ENCODE data around the gene CACNG8.

- TF ChIP-seq PATZ1 (CRISPR knock-in tag; IDR thresholded peaks at IDR 0.05; ENCODE audit: borderline replicate concordance), result no peak
- TF ChIP-seq OSR1 (CRISPR knock-in tag; IDR thresholded peaks at IDR 0.05), result no peak
- TF ChIP-seq ZFP30 (CRISPR knock-in tag; IDR thresholded peaks at IDR 0.05), result no peak
- TF ChIP-seq TOX (CRISPR knock-in tag; IDR thresholded peaks at IDR 0.05; ENCODE audit: borderline replicate concordance), result no peak
- TF ChIP-seq GLIS3 (CRISPR knock-in tag; IDR thresholded peaks at IDR 0.05), result no peak
These were observed 51.1 kb downstream of the CACNG8 start for GRCh38 chr19:54013866-54014265.

Data from SK-N-SH treated with all-trans-retinoic acid at 6 μM for 48 hours (cell line).